Raji (cell line): ENCODE measurements around the gene PRELP.

Experiments used
- POLR2A ChIP-seq: IDR thresholded peaks from 2 replicates; pipeline ENCODE4 v1.6.1; 2011; ENCODE audit warnings: low read depth, low read length, control low read depth; ENCODE audit not compliant: insufficient read depth

PRELP gene

GRCh38 chr1:203475012-203475981 is at the start of gene PRELP:
Gene PRELP (plus strand): TSS chr1:203475806. CDS start chr1:203483185, 7,379 bp downstream.
- TF ChIP-seq POLR2A, result no peak

GRCh38 chr1:203426366-203426765 is 49.2 kb upstream of the PRELP start:
- TF ChIP-seq POLR2A, result no peak

- no peak for TF ChIP-seq POLR2A
Observed at GRCh38 chr1:203426870-203427269, 48.7 kb upstream of the PRELP start.

- no peak for TF ChIP-seq POLR2A
Observed at GRCh38 chr1:203427451-203427850, 48.2 kb upstream of the PRELP start.

- TF ChIP-seq POLR2A, result no peak
Observed at GRCh38 chr1:203428981-203429599, 46.5 kb upstream of the PRELP start.

- no peak for TF ChIP-seq POLR2A
Observed at GRCh38 chr1:203435615-203436014, 40.0 kb upstream of the PRELP start.

GRCh38 chr1:203437696-203438315 is 37.8 kb upstream of the PRELP start:
- TF ChIP-seq POLR2A, result no peak

GRCh38 chr1:203439131-203439730 is 36.4 kb upstream of the PRELP start:
- no peak for TF ChIP-seq POLR2A

GRCh38 chr1:203440771-203441170 is 34.8 kb upstream of the PRELP start:
- TF ChIP-seq POLR2A, result no peak

GRCh38 chr1:203441766-203442165 is 33.8 kb upstream of the PRELP start:
- TF ChIP-seq POLR2A, result no peak

- TF ChIP-seq POLR2A, result no peak
Observed at GRCh38 chr1:203442821-203443220, 32.8 kb upstream of the PRELP start.

GRCh38 chr1:203443296-203443695 is 32.3 kb upstream of the PRELP start:
- no peak for TF ChIP-seq POLR2A

GRCh38 chr1:203444171-203444576 is 31.4 kb upstream of the PRELP start:
- no peak for TF ChIP-seq POLR2A

GRCh38 chr1:203447151-203447550 is 28.5 kb upstream of the PRELP start:
- no peak for TF ChIP-seq POLR2A

GRCh38 chr1:203448521-203449061 is 27.0 kb upstream of the PRELP start:
- TF ChIP-seq POLR2A, result no peak
